HEK293 (cell line): ENCODE measurements around the gene ID1.

Experiments used
- CTCF ChIA-PET: fragments of 350-600 bp; formaldehyde crosslinking; extraction: SDS; loops from one replicate; lab custom pipeline; 2021; ENCODE audit warnings: antibody characterized with exemption; lab: Yijun Ruan, JAX
- POLR2A ChIA-PET: fragments of 300-600 bp; formaldehyde crosslinking; extraction: SDS; loops from one replicate; lab custom pipeline; 2020; ENCODE audit warnings: antibody characterized with exemption, inconsistent platforms; lab: Yijun Ruan, JAX
- H3K27ac ChIP-seq: fragments of 200-500 bp; sonication (Bioruptor generic); 2 replicates; pipeline ENCODE4 v1.5.1; 2014; ENCODE audit warnings: low read depth, low read length, control low read depth, inconsistent platforms; ENCODE audit errors: extremely low read depth
- H3K36me3 ChIP-seq, 2 experiments: fragments of 200-500 bp in 1 of 2; sonication (Bioruptor generic) in 1 of 2; 1 replicate in 1 of 2; 2 replicates in 1 of 2; pipeline ENCODE4 v1.5.1; 2014 to 2017; ENCODE audit warnings: inconsistent platforms in 2 of 2, low read length in 2 of 2; ENCODE audit not compliant: control insufficient read depth in 2 of 2, insufficient read depth in 1 of 2
- H3K4me1 ChIP-seq: fragments of 200-500 bp; sonication (Bioruptor generic); 2 replicates; pipeline ENCODE4 v1.5.1; 2014; ENCODE audit warnings: mild to moderate bottlenecking, low read length, inconsistent platforms; ENCODE audit not compliant: control insufficient read depth, insufficient read depth
- H3K4me3 ChIP-seq: 2 replicates; pipeline ENCODE4 v1.5.1; 2011; ENCODE audit warnings: low read depth, mild to moderate bottlenecking, control low read depth, low read length, moderate library complexity
- H3K9me3 ChIP-seq: fragments of 200-500 bp; sonication (Bioruptor generic); 2 replicates; pipeline ENCODE4 v1.5.1; 2014; ENCODE audit warnings: low read depth, low read length, inconsistent platforms; ENCODE audit not compliant: control insufficient read depth, insufficient read depth
- GLI2 ChIP-seq: fragments of 450-650 bp; formaldehyde crosslinking; IDR thresholded peaks from 2 replicates; pipeline ENCODE4; 2017; ENCODE audit warnings: missing biosample characterization, missing genetic modification characterization, low read depth, borderline replicate concordance
- HOXD13 ChIP-seq: sonication (generic); formaldehyde crosslinking; IDR thresholded peaks from 2 replicates; pipeline ENCODE4 v1.8.0; 2022; ENCODE audit warnings: missing genetic modification reagents, borderline replicate concordance
- KLF17 ChIP-seq: fragments of 450-650 bp; formaldehyde crosslinking; IDR thresholded peaks from 2 replicates; pipeline ENCODE4 v1.5.1; 2016; ENCODE audit warnings: missing biosample characterization, missing genetic modification characterization
- PRDM10 ChIP-seq: fragments of 450-650 bp; formaldehyde crosslinking; IDR thresholded peaks from 2 replicates; pipeline ENCODE4 v1.5.1; 2016; ENCODE audit warnings: missing biosample characterization, missing genetic modification characterization
- RBAK ChIP-seq: fragments of 450-650 bp; formaldehyde crosslinking; IDR thresholded peaks from 2 replicates; pipeline ENCODE4 v1.5.1; 2016; ENCODE audit warnings: missing biosample characterization, missing genetic modification characterization
- SP3 ChIP-seq: fragments of 450-650 bp; formaldehyde crosslinking; IDR thresholded peaks from 2 replicates; pipeline ENCODE4 v1.5.1; 2016; ENCODE audit warnings: missing biosample characterization, missing genetic modification characterization
- ZFP3 ChIP-seq: fragments of 450-650 bp; formaldehyde crosslinking; IDR thresholded peaks from 2 replicates; pipeline ENCODE4 v1.5.1; 2016; ENCODE audit warnings: low read depth, missing biosample characterization, missing genetic modification characterization
- ZNF184 ChIP-seq: fragments of 450-650 bp; IDR thresholded peaks from 2 replicates; pipeline ENCODE4 v1.5.1; 2018; ENCODE audit warnings: missing biosample characterization, mild to moderate bottlenecking, missing genetic modification characterization
- ZNF214 ChIP-seq: fragments of 450-650 bp; formaldehyde crosslinking; IDR thresholded peaks from 2 replicates; pipeline ENCODE4 v1.5.1; 2017; ENCODE audit warnings: missing biosample characterization, mild to moderate bottlenecking, missing genetic modification characterization, borderline replicate concordance
- ZNF280D ChIP-seq: fragments of 450-650 bp; formaldehyde crosslinking; IDR thresholded peaks from 2 replicates; pipeline ENCODE4 v1.5.1; 2016; ENCODE audit warnings: missing biosample characterization, missing genetic modification characterization
- ZNF416 ChIP-seq: fragments of 450-650 bp; formaldehyde crosslinking; IDR thresholded peaks from 2 replicates; pipeline ENCODE4 v1.5.1; 2016; ENCODE audit warnings: missing biosample characterization, missing genetic modification characterization
- ZNF423 ChIP-seq: fragments of 450-650 bp; formaldehyde crosslinking; IDR thresholded peaks from 2 replicates; pipeline ENCODE4 v1.5.1; 2016; ENCODE audit warnings: missing biosample characterization, missing genetic modification characterization
- ZNF48 ChIP-seq: fragments of 450-650 bp; formaldehyde crosslinking; IDR thresholded peaks from 2 replicates; pipeline ENCODE4 v1.5.1; 2016; ENCODE audit warnings: missing biosample characterization, missing genetic modification characterization
- ZNF488 ChIP-seq: fragments of 450-650 bp; formaldehyde crosslinking; IDR thresholded peaks from 2 replicates; pipeline ENCODE4 v1.5.1; 2016; ENCODE audit warnings: missing biosample characterization, missing genetic modification characterization
- ZNF518A ChIP-seq: fragments of 450-650 bp; formaldehyde crosslinking; conservative IDR thresholded peaks from 2 replicates; pipeline ENCODE4 v1.5.1; 2016; ENCODE audit warnings: low read depth, missing biosample characterization, missing genetic modification characterization
- ZNF530 ChIP-seq: fragments of 450-650 bp; formaldehyde crosslinking; IDR thresholded peaks from 2 replicates; pipeline ENCODE4 v1.5.1; 2016; ENCODE audit warnings: low read depth, missing biosample characterization, missing genetic modification characterization
- ZNF549 ChIP-seq: fragments of 450-650 bp; IDR thresholded peaks from 2 replicates; pipeline ENCODE4 v1.5.1; 2018; ENCODE audit warnings: missing biosample characterization, missing genetic modification characterization, mild to moderate bottlenecking, inconsistent platforms, moderate library complexity
- ZNF571 ChIP-seq: fragments of 450-650 bp; formaldehyde crosslinking; IDR thresholded peaks from 2 replicates; pipeline ENCODE4 v1.5.0; 2017; ENCODE audit warnings: missing biosample characterization, missing genetic modification characterization
- ZNF585B ChIP-seq: fragments of 450-650 bp; formaldehyde crosslinking; IDR thresholded peaks from 2 replicates; pipeline ENCODE4 v1.5.1; 2016; ENCODE audit warnings: missing biosample characterization, missing genetic modification characterization
- ZNF624 ChIP-seq: fragments of 450-650 bp; formaldehyde crosslinking; IDR thresholded peaks from 2 replicates; pipeline ENCODE4 v1.5.1; 2017; ENCODE audit warnings: missing biosample characterization, missing genetic modification characterization
- ZNF677 ChIP-seq: fragments of 450-650 bp; IDR thresholded peaks from 2 replicates; pipeline ENCODE4 v1.5.0; 2018; ENCODE audit warnings: missing biosample characterization, mild to moderate bottlenecking, missing genetic modification characterization, moderate library complexity
- ZNF791 ChIP-seq: fragments of 450-650 bp; formaldehyde crosslinking; IDR thresholded peaks from 2 replicates; pipeline ENCODE4 v1.5.1; 2016; ENCODE audit warnings: missing biosample characterization, missing genetic modification characterization
- ZSCAN16 ChIP-seq: fragments of 450-650 bp; formaldehyde crosslinking; IDR thresholded peaks from 2 replicates; pipeline ENCODE4 v1.5.1; 2016; ENCODE audit warnings: missing biosample characterization, missing genetic modification characterization

The ID1 gene

GRCh38 chr20:31566658-31567379, 38.3 kb upstream of the ID1 start:
- Histone ChIP-seq H3K36me3 (peaks cover 19 to 75% of the 10 kb centered on the region in 2 experiments; a peak in 2 of 3 replicates), H3K27ac (no peak overlapping the region), H3K4me1 (0 out of 2 replicates have a peak, but pooled peaks cover 2% of the 10 kb centered on the region), H3K9me3 (no peaks in the 10 kb centered on the region), H3K4me3 (no peak overlapping the region)
- CTCF ChIA-PET, result interaction anchor here (0.5 to 25.7 kb wide), 9 partner anchors 7 to 157 kb away, joined by 3 to 1204 read pairs (median 4); partner anchors contain the start of genes BCL2L1 and ID1
- POLR2A ChIA-PET, result interaction anchor here (0.6 to 8.7 kb wide), 4 partner anchors 39 to 157 kb away, joined by 3 to 255 read pairs (median 22); partner anchors contain the start of gene ID1
- TF ChIP-seq ZFP3 (tag by site-specific recombination), result no peak
- no peak for TF ChIP-seq ZNF571 (tag by site-specific recombination)
- TF ChIP-seq ZNF48 (tag by site-specific recombination), result no peak
- TF ChIP-seq ZNF677 (tag by site-specific recombination), result no peak
- no peak for TF ChIP-seq ZNF416 (tag by site-specific recombination)
- TF ChIP-seq ZNF184 (tag by site-specific recombination), result no peak
- TF ChIP-seq ZNF624 (tag by site-specific recombination), result no peak
- TF ChIP-seq ZNF488, result no peak
- TF ChIP-seq ZNF585B (tag by site-specific recombination), result no peak
- no peak for TF ChIP-seq HOXD13 (CRISPR knock-in tag)
- TF ChIP-seq ZNF791 (tag by site-specific recombination), result no peak
- no peak for TF ChIP-seq ZSCAN16 (tag by site-specific recombination)
- TF ChIP-seq ZNF549, result no peak
- no peak for TF ChIP-seq ZNF530 (tag by site-specific recombination)
- TF ChIP-seq ZNF518A, result no peak
- TF ChIP-seq ZNF214, result no peak
- peak; percentile 78 for TF ChIP-seq KLF17 (tag by site-specific recombination)
- TF ChIP-seq PRDM10 (tag by site-specific recombination), result peak; percentile 39
- TF ChIP-seq SP3 (tag by site-specific recombination), result no peak
- TF ChIP-seq RBAK (tag by site-specific recombination), result no peak
- TF ChIP-seq GLI2 (tag by site-specific recombination), result no peak
- TF ChIP-seq ZNF423 (tag by site-specific recombination), result no peak
- TF ChIP-seq ZNF280D (tag by site-specific recombination), result no peak
